GM18867 (cell line): ENCODE results near the gene PPARG.

Experiments
- ATAC-seq: cut with Tn5 transposase; IDR thresholded peaks from one replicate; pipeline ENCODE4 v1.9.1; 2021; ENCODE audit warnings: mild to moderate bottlenecking, moderate library complexity; ENCODE audit not compliant: unreplicated experiment

The PPARG gene

DNA sequence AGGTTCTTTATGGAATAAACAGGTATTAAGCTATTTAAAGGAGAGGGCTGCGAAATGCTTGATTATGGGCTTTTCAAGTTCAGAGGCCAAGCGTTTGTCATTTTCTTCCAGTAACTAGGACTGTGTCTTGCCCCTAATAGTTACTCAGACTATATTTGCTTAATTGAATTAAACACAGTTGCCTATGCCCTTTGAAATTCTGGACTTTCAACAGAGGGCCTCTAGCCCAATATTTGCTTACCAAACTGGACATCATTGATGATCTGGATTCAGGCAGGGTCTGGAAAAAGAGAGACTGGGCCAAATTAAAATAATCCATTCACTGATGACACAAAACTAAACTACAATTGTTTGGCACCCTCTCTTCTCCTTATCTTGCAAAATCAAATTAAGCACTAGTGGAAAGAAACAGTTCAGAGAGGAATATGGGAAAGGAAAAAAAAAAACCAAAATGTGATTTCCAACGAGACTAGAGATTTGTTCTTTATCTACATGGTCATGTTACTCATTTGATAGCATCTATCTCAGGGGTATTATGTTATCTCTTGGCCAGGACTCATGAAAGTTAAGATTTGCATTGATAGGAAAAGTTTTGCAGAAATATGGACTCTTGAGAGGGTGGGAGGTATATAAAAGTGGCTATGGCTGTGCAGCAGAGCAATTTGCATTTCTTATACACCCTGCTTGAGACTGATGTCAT is 120.3 kb downstream of the PPARG start:
- ATAC-seq = no peak

- no peak for ATAC-seq
Observed at GRCh38 chr3:12409684-12410596, 121.1 kb downstream of the PPARG start.

GRCh38 chr3:12413721-12414255 is 124.9 kb downstream of the PPARG start:
- no peak for ATAC-seq

GRCh38 chr3:12415014-12415680 is 126.3 kb downstream of the PPARG start:
- no peak for ATAC-seq

GRCh38 chr3:12416731-12417130 is 127.9 kb downstream of the PPARG start:
- ATAC-seq = no peak

DNA sequence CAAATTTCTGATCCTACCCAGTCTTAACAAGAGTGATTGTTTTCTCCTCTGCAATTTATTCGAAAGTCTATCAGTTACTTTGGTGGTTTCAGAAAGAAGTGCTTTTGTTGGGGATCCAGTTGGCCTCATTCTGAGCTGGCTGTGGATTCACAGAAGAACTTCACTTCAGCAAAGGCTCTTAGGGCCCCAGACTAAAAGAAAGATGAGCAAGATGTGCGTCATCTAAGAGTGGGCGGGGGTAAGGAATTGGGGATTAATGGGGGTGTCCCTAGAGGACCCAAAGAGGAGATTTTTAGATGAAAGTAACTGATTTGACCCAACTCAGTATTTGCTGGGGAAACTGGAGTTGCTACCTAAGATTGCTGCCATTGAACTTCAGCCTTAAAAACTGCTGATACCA is 131.5 kb downstream of the PPARG start:
- ATAC-seq = no peak

- ATAC-seq = no peak
Observed at GRCh38 chr3:12421132-12421531, 132.3 kb downstream of the PPARG start.

- no peak for ATAC-seq
Observed at GRCh38 chr3:12423131-12423530, 134.3 kb downstream of the PPARG start.

GRCh38 chr3:12423918-12424630 is 135.2 kb downstream of the PPARG start:
- no peak for ATAC-seq

GRCh38 chr3:12424635-12425319 is 135.9 kb downstream of the PPARG start:
- no peak for ATAC-seq

DNA sequence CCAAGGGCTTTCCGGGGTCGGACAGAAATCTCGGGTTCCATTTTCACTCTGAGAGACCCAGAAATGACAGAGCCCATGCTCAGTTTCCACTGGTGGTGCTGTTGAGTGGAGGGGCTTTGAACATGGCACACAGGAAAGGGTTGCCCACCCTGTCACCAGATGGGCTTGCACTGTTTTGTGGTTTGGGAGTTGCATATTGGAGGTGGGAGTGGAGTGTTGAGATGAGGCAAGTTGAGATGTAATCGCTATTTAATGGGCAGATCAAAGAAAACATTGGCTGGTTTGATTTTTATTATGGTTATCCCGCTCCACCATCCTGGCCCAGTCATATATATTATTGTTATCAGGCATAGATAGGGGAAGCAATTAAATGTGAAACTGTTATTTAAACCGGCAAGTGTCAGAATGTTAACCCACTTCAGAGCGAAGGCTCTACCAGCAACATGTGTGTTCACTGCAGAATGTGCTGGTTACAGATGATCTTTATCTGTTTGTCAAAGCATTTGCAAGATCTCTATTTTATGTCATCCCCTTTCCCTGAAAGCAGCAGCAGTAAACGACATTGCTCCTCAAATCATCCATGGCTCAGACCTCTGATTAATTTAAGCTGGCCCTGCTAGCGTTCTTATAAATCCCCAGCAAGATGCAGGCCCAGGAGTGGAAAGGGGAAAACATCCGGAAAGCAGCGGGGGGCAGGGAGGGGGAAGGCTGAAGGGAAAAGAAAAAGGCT is 137.1 kb downstream of the PPARG start:
- ATAC-seq = no peak

GRCh38 chr3:12427551-12427950 is 138.7 kb downstream of the PPARG start:
- no peak for ATAC-seq

- no peak for ATAC-seq
Observed at GRCh38 chr3:12428126-12428525, 139.3 kb downstream of the PPARG start.

DNA sequence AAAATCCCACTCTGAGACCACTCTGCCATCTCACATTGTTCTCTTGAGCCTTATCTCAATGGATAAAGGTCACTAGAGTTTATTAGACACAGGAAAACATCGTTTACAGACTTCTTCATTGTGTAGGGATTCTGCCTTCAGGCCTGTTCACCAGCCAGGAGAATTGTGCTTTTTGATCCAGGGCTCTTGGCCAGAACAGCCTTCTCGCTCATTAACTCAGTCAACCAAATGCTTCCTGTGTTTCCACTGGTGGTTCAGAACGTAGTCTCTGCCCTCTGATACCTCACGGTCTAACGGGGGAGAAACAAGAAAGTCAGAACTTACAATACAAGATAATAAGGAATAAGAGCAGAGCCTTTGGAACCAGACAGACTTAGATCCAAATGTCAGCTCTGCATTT is 141.2 kb downstream of the PPARG start:
- no peak for ATAC-seq

GRCh38 chr3:12433823-12434222 is 145.0 kb downstream of the PPARG start:
- no peak for ATAC-seq

DNA sequence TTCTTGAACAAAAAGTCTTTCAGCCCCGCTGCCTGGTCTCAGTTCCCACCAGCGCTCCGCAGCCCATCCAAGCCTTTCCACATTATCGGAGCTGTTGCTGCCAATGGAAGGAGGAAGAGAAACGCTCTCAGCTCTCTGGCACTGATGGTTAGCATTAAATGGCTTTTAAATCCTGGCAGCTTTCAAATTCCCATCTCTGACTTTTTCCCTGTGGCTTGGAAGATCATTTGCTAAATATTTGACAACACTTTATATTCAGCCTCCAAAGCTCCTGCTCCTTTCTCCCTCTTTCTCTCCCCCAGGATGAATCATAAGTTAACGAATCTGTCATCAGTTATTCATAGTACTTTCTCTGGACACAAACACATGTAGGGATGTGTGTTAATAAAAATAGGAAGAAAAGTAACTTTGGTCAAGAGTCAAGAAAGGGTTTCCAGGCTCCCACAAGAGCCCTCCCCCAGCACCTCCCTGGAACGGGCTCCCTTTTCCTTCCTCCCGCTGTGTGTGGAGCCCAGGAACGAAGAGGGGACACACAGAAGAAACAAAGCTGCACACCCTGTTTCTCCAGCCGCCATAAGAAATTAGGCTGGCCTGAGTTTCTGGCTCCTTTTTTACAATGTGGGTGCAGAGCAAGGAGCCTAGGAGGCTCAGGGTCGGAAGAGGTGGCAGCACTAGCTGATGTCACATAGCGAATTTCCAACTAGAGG is 147.8 kb downstream of the PPARG start:
- ATAC-seq = no peak

DNA sequence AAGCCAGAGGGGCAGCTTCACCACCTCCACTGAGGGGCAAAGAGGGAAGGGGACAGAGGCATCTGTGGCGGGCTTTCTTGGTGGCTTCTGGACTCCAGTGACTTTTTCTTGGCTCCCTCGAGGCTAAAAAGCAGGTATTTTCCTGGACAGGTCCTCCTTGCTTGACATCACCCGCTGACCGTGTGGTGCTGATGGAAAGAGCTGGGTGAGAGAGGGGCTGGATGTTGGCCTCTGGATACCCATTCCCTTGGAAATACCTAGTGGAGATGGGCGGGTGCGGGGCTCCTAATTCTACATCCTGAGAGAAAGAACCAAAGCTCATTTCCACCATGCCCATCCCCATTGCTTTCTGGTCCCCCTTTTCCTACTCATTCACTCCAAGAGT is 148.3 kb downstream of the PPARG start:
- no peak for ATAC-seq

DNA sequence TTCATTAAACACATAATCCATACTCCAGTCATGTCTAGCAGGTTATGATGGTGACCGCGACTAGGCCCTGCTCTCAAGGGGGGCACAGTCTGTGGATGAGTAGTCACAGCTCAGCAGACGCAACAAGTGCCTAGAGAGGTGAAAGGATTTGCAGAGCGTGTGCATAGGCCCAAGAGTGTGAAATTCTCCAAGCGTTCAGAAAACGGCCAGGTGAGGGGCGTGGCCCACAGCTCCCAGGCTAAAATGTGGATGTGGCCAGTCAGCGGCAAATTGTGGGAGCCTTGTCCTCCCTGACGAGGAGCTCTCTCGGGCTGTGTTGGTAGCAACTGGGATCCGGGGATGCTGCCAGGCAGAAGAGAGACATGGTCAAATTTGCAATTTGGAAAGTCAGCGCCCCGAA is 149.0 kb downstream of the PPARG start:
- ATAC-seq = no peak

DNA sequence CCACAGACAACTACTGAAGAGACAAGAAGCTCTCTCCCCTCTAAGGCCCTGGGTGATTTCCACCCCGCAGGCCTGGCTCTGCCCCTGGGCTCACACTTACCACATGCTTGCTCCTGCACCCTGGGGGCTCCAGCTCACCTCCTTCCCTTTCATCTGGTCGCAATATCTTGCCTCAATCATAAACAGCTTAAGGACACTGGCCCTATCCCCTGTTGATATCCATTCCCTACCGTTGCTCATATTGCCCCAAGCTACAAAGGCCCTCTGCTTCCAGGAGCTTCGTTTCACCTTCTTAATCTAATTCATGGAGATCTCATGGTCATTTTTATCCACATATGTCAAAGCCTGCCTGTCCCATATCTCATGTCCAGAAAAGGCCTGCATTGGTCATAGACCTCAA is 149.4 kb downstream of the PPARG start:
- no peak for ATAC-seq
